H9 (cell line): ENCODE results near the gene CREB1. TPM values are rescaled to one million over a fixed set of nuclear protein-coding genes. Genes with fewer than 3 reads are reported as not detected.

Source experiments
- DNase-seq: peaks from one replicate; pipeline ENCODE4 v3.0.0-alpha.2; 2017
- H2AFZ ChIP-seq: one replicate; pipeline ENCODE4 v1.6.1; 2013; ENCODE audit warnings: mild to moderate bottlenecking, low read length, control low read depth, moderate library complexity
- H2AK5ac ChIP-seq: 2 replicates; pipeline ENCODE4 v1.6.1; 2013; ENCODE audit warnings: low read length, control low read depth, mixed read lengths; ENCODE audit not compliant: insufficient read length
- H2BK120ac ChIP-seq: one replicate; pipeline ENCODE4 v1.6.1; 2013; ENCODE audit warnings: low read depth, mild to moderate bottlenecking, low read length, control low read depth, inconsistent platforms; ENCODE audit not compliant: poor library complexity, severe bottlenecking
- H2BK12ac ChIP-seq: 2 replicates; pipeline ENCODE4 v1.6.1; 2013; ENCODE audit warnings: low read length, control low read depth, mixed read lengths, low read depth; ENCODE audit not compliant: insufficient read length
- H2BK15ac ChIP-seq: 2 replicates; pipeline ENCODE4 v1.6.1; 2013; ENCODE audit warnings: low read depth, low read length, control low read depth
- H2BK20ac ChIP-seq: one replicate; pipeline ENCODE4 v1.6.1; 2013; ENCODE audit warnings: low read depth, mild to moderate bottlenecking, low read length, control low read depth, inconsistent platforms; ENCODE audit not compliant: poor library complexity, severe bottlenecking
- H2BK5ac ChIP-seq: 2 replicates; pipeline ENCODE4 v1.6.1; 2013; ENCODE audit warnings: low read length, control low read depth, mixed read lengths; ENCODE audit not compliant: insufficient read length
- H3K14ac ChIP-seq: 2 replicates; pipeline ENCODE4 v1.6.1; 2013; ENCODE audit warnings: low read length, control low read depth; ENCODE audit not compliant: insufficient read depth
- H3K18ac ChIP-seq: 2 replicates; pipeline ENCODE4 v1.6.1; 2013; ENCODE audit warnings: low read depth, mild to moderate bottlenecking, mixed read lengths, low read length, control low read depth; ENCODE audit not compliant: insufficient read length
- H3K23ac ChIP-seq: 2 replicates; pipeline ENCODE4 v1.6.1; 2013; ENCODE audit warnings: low read length, control low read depth, mixed read lengths, low read depth; ENCODE audit not compliant: insufficient read length
- H3K23me2 ChIP-seq: 2 replicates; pipeline ENCODE4 v1.6.1; 2013; ENCODE audit warnings: low read depth, mild to moderate bottlenecking, mixed read lengths, low read length, control low read depth; ENCODE audit not compliant: insufficient read length, poor library complexity, severe bottlenecking
- H3K27ac ChIP-seq: 2 replicates; pipeline ENCODE4 v1.5.1; 2013; ENCODE audit warnings: low read length, control low read depth, mixed read lengths, low read depth; ENCODE audit not compliant: insufficient read length
- H3K27me3 ChIP-seq: 2 replicates; pipeline ENCODE4 v1.6.1; 2013; ENCODE audit warnings: low read length, control low read depth, inconsistent platforms; ENCODE audit not compliant: insufficient read depth
- H3K4ac ChIP-seq: 2 replicates; pipeline ENCODE4 v1.6.1; 2013; ENCODE audit warnings: low read depth, mild to moderate bottlenecking, control low read depth, inconsistent platforms, low read length, moderate library complexity
- H3K4me1 ChIP-seq: 2 replicates; pipeline ENCODE4 v1.6.1; 2013; ENCODE audit warnings: low read length, control low read depth, inconsistent platforms; ENCODE audit not compliant: insufficient read depth
- H3K4me2 ChIP-seq: 2 replicates; pipeline ENCODE4 v1.6.1; 2013; ENCODE audit warnings: low read length, control low read depth, mixed read lengths; ENCODE audit not compliant: insufficient read length, insufficient read depth
- H3K56ac ChIP-seq: 2 replicates; pipeline ENCODE4 v1.6.1; 2013; ENCODE audit warnings: low read depth, mild to moderate bottlenecking, mixed read lengths, low read length, control low read depth; ENCODE audit not compliant: insufficient read length
- H3K79me1 ChIP-seq: 2 replicates; pipeline ENCODE4 v1.6.1; 2013; ENCODE audit warnings: low read depth, mild to moderate bottlenecking, moderate library complexity, low read length, control low read depth, inconsistent platforms; ENCODE audit not compliant: insufficient read depth, poor library complexity, severe bottlenecking
- H3K79me2 ChIP-seq: 2 replicates; pipeline ENCODE4 v1.6.1; 2013; ENCODE audit warnings: low read length, control low read depth, inconsistent platforms; ENCODE audit not compliant: insufficient read depth
- H3K9ac ChIP-seq: 2 replicates; pipeline ENCODE4 v1.6.1; 2013; ENCODE audit warnings: low read length, control low read depth, mixed read lengths; ENCODE audit not compliant: insufficient read length; ENCODE audit errors: extremely low read depth
- H3K9me3 ChIP-seq: one replicate; pipeline ENCODE4 v1.6.1; 2013; ENCODE audit warnings: low read depth, low read length, inconsistent platforms; ENCODE audit not compliant: control insufficient read depth
- H3T11ph ChIP-seq: one replicate; pipeline ENCODE4 v1.6.1; 2013; ENCODE audit warnings: mild to moderate bottlenecking, low read length, control low read depth, inconsistent platforms
- H4K20me1 ChIP-seq: one replicate; pipeline ENCODE4 v1.6.1; 2013; ENCODE audit not compliant: control insufficient read depth, insufficient read length, insufficient read depth
- H4K5ac ChIP-seq: 2 replicates; pipeline ENCODE4 v1.6.1; 2013; ENCODE audit warnings: low read depth, mild to moderate bottlenecking, mixed read lengths, low read length, control low read depth; ENCODE audit not compliant: insufficient read length
- H4K8ac ChIP-seq: replicated peaks from 2 replicates; pipeline ENCODE4 v1.6.1; 2013; ENCODE audit warnings: low read length, control low read depth, mixed read lengths, low read depth; ENCODE audit not compliant: insufficient read length
- H4K91ac ChIP-seq: 2 replicates; pipeline ENCODE4 v1.6.1; 2013; ENCODE audit warnings: low read depth, mild to moderate bottlenecking, moderate library complexity, mixed read lengths, low read length, control low read depth; ENCODE audit not compliant: insufficient read length
- H3K27ac Mint-ChIP-seq, 3 experiments: 2 replicates in 2 of 3; 3 replicates in 1 of 3; pipeline ENCODE4 v1.8.0; 2020 to 2021; ENCODE audit warnings: mixed read lengths in 3 of 3, mild to moderate bottlenecking in 1 of 3, moderate library complexity in 1 of 3
- H3K27me3 Mint-ChIP-seq: 2 replicates; pipeline ENCODE4 v1.8.0; 2021; ENCODE audit warnings: low read depth, mild to moderate bottlenecking, moderate library complexity, mixed read lengths
- H3K36me3 Mint-ChIP-seq, 3 experiments: 2 replicates in 2 of 3; 3 replicates in 1 of 3; pipeline ENCODE4 v1.8.0; 2020 to 2021; ENCODE audit warnings: low read depth in 3 of 3, mixed read lengths in 3 of 3; ENCODE audit not compliant: insufficient read depth in 1 of 3
- H3K4me1 Mint-ChIP-seq, 2 experiments: 2 replicates each; pipeline ENCODE4 v1.8.0; 2020; ENCODE audit warnings: mixed read lengths in 2 of 2
- H3K4me3 Mint-ChIP-seq, 2 experiments: 2 replicates in 1 of 2; 3 replicates in 1 of 2; pipeline ENCODE4 v1.8.0; 2020 to 2021; ENCODE audit warnings: mild to moderate bottlenecking in 2 of 2, mixed read lengths in 2 of 2, moderate library complexity in 1 of 2
- H3K9me3 Mint-ChIP-seq, 2 experiments: 2 replicates in 1 of 2; 3 replicates in 1 of 2; pipeline ENCODE4 v1.8.0; 2020; ENCODE audit warnings: mild to moderate bottlenecking in 2 of 2, mixed read lengths in 2 of 2, moderate library complexity in 1 of 2
- CTCF ChIP-seq: fragments of 200-600 bp; sonication (generic); conservative IDR thresholded peaks from 3 replicates; pipeline ENCODE4 v1.8.0; 2021; ENCODE audit warnings: antibody characterized with exemption, mild to moderate bottlenecking
- WGBS: extraction: QIAGEN DNeasy Blood & Tissue Kit; methylation state at CpG from one replicate; pipeline ENCODE4 v1.1.7; 2013; ENCODE audit warnings: missing lambda C conversion rate, low lambda C conversion rate, mixed read lengths; ENCODE audit not compliant: insufficient read length; ENCODE audit errors: extremely low coverage; 5-methylcytosine and 5-hydroxymethylcytosine counted together
- total RNA-seq: library from RNA; stranded (reverse); gene quantifications from 2 replicates; pipeline ENCODE4 v1.2.1, GENCODE V29; 2021

Gene CREB1
- total RNA-seq, 1 experiment from 2014 or later, result 103 TPM

- no peaks in the 10 kb centered on the region for H3K9me3 ChIP-seq
- H2BK15ac ChIP-seq, result peak overlapping the region; percentile 1; the same call in 1 of the 2 replicates
- H3K79me2 ChIP-seq, result peaks cover 19% of the 10 kb centered on the region; the same call in 1 of the 2 replicates
- peaks cover 9% of the 10 kb centered on the region for H3K23me2 ChIP-seq
- peak overlapping the region; percentile 88; the same call in 1 of the 2 replicates for H3K4ac ChIP-seq
- peak overlapping the region; percentile 100 for H3K4me3 Mint-ChIP-seq
- H3K36me3 Mint-ChIP-seq, result peaks cover 5 to 9% (median 6%) of the 10 kb centered on the region in 3 experiments; a peak in 6 of 7 replicates
- H3K56ac ChIP-seq, result peak overlapping the region; percentile 64
- no peak overlapping the region for H2AK5ac ChIP-seq
- H3T11ph ChIP-seq, result peak overlapping the region; percentile 87
- no peaks in the 10 kb centered on the region; a peak in 2 of 5 replicates for H3K9me3 Mint-ChIP-seq
- H4K8ac ChIP-seq, result peak overlapping the region; percentile 74
- no CpG with 5 or more reads among the region's 93 CpGs for WGBS
- peak overlapping the region; percentile 98 for H3K9ac ChIP-seq
- no peak overlapping the region for H2AFZ ChIP-seq
- H3K4me2 ChIP-seq, result peak overlapping the region; percentile 93
- H2BK20ac ChIP-seq, result no peak overlapping the region
- peaks cover 31 to 49% of the 10 kb centered on the region in 2 experiments for H3K4me1 Mint-ChIP-seq
- peaks cover 4% of the 10 kb centered on the region; the same call in 1 of the 2 replicates for H3K27me3 ChIP-seq
- peaks cover 2% of the 10 kb centered on the region for H3K79me1 ChIP-seq
- DNase-seq, result no peak
- TF ChIP-seq CTCF, result no peak
- H3K27ac Mint-ChIP-seq, result peak overlapping the region; percentile 100
- peaks cover 24% of the 10 kb centered on the region for H3K27me3 Mint-ChIP-seq
- peak overlapping the region; percentile 96 for H2BK120ac ChIP-seq
- H3K18ac ChIP-seq, result peak overlapping the region; percentile 96
- peak overlapping the region; percentile 82 for H3K27ac ChIP-seq
- no peak overlapping the region for H2BK12ac ChIP-seq
- no peaks in the 10 kb centered on the region; the same call in 1 of the 2 replicates for H3K4me1 ChIP-seq
- H2BK5ac ChIP-seq, result peak overlapping the region; percentile 56
- H4K5ac ChIP-seq, result peak overlapping the region; percentile 19
- H4K20me1 ChIP-seq, result no peaks in the 10 kb centered on the region
- peak overlapping the region; percentile 99 for H3K14ac ChIP-seq
- H3K23ac ChIP-seq, result no peak overlapping the region
- H4K91ac ChIP-seq, result peak overlapping the region; percentile 84
Observed at GRCh38 chr2:207530160-207531031, 634 bp downstream of the CREB1 start.
